ENCODE measurements around the gene CALML6. TPM values are rescaled to one million over a fixed set of nuclear protein-coding genes. Genes with fewer than 3 reads are reported as not detected.

The CALML6 gene
- total and polyA plus RNA-seq, 2 of the 8 experiments (the other 6 are each of a cell fraction or from before 2014, with no cell fraction given) = 0.54 to 1.3 TPM

DNA sequence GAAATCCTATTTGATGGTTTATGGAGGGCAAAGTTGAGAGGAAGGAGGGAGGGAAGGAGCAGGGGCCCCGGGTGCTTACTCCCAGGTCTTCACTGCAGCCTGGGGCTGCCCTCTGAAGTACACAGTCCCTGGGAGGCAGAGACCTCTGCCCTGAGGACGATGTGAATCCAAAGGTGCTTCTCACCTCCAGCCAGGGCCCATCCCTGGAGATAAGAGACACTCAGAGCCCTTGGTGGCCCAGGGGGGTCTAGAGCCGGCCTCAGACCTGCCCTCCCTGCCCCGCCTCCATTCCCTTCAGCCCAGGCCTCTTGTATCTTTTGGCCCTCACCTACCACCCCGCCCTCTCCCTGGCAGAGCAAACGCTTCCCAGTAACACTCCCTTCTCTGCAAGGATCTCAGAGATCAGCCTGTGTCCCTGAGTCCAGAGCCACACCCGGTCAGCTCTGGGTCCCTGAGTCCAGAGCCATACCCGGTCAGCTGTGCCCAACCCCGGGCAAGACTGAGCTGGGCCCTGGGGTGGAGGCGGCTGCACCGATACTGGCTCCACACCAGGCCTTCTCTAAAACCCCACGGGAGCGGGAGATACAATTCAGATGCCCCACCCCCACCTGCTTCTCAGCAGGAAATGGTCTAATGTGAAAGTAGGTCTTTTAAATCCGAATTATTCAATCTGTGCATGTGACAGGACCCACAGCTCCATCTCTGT is 20.6 kb upstream of the CALML6 start (continued):
- TF ChIP-seq YY1 (IDR thresholded peaks at IDR 0.05; ENCODE audit: low read depth, low read length) = no peak
- no peak for TF ChIP-seq TEAD4 (IDR thresholded peaks at IDR 0.05; ENCODE audit: low read depth, low read length)
- no peak for TF ChIP-seq HDAC6 (IDR thresholded peaks at IDR 0.05; ENCODE audit: low read depth, low read length)
- TF ChIP-seq TAF1 (IDR thresholded peaks at IDR 0.05; ENCODE audit: low read depth, low read length) = no peak
